ENCODE measurements around the gene APBA1.

The APBA1 gene

GRCh38 chr9:69655065-69655464 lies 17.1 kb downstream of the APBA1 start:
- no peak for DNase-seq

- DNase-seq = no peak
Measured at GRCh38 chr9:69653261-69653660, 18.9 kb downstream of the APBA1 start.

- DNase-seq = no peak
Measured at GRCh38 chr9:69649566-69650250, 22.5 kb downstream of the APBA1 start.

GRCh38 chr9:69647804-69648203 lies 24.4 kb downstream of the APBA1 start:
- no peak for DNase-seq

- no peak for DNase-seq
Measured at GRCh38 chr9:69646810-69647209, 25.4 kb downstream of the APBA1 start.

GRCh38 chr9:69645488-69645887 lies 26.7 kb downstream of the APBA1 start:
- DNase-seq = no peak

GRCh38 chr9:69643098-69643497 lies 29.1 kb downstream of the APBA1 start:
- DNase-seq = no peak

- DNase-seq = no peak
Measured at GRCh38 chr9:69637817-69638200, 34.4 kb downstream of the APBA1 start.

GRCh38 chr9:69637193-69637816 lies 34.9 kb downstream of the APBA1 start:
- DNase-seq = no peak

- no peak for DNase-seq
Measured at GRCh38 chr9:69633716-69634115, 38.5 kb downstream of the APBA1 start.

- no peak for DNase-seq
Measured at GRCh38 chr9:69632768-69633167, 39.4 kb downstream of the APBA1 start.

- DNase-seq = no peak
Measured at GRCh38 chr9:69627281-69627680, 44.9 kb downstream of the APBA1 start.

- no peak for DNase-seq
Measured at GRCh38 chr9:69623276-69623675, 48.9 kb downstream of the APBA1 start.

- no peak for DNase-seq
Measured at GRCh38 chr9:69622676-69623075, 49.5 kb downstream of the APBA1 start.

- no peak for DNase-seq
Measured at GRCh38 chr9:69621730-69622460, 50.3 kb downstream of the APBA1 start.

GRCh38 chr9:69620731-69621130 lies 51.4 kb downstream of the APBA1 start:
- DNase-seq = no peak

- no peak for DNase-seq
Measured at GRCh38 chr9:69619233-69619632, 52.9 kb downstream of the APBA1 start.

GRCh38 chr9:69617006-69617405 lies 55.2 kb downstream of the APBA1 start:
- DNase-seq = no peak

- no peak for DNase-seq
Measured at GRCh38 chr9:69615880-69616279, 56.3 kb downstream of the APBA1 start.

GRCh38 chr9:69611221-69611620 lies 61.0 kb downstream of the APBA1 start:
- no peak for DNase-seq

- DNase-seq = no peak
Measured at GRCh38 chr9:69609156-69609555, 63.0 kb downstream of the APBA1 start.

- no peak for DNase-seq
Measured at GRCh38 chr9:69606089-69606488, 66.1 kb downstream of the APBA1 start.

- DNase-seq = no peak
Measured at GRCh38 chr9:69605406-69605805, 66.8 kb downstream of the APBA1 start.

GRCh38 chr9:69604568-69605219 lies 67.5 kb downstream of the APBA1 start:
- DNase-seq = no peak
